Measurements from ENCODE around the gene CREBZF.

GRCh38 chr11:85672105-85672902, 7.4 kb upstream of the CREBZF start:
- no peak for TF ChIP-seq CTCF (IDR thresholded peaks at IDR 0.05; ENCODE audit: low read depth, low read length)
- TF ChIP-seq POLR2A (IDR thresholded peaks at IDR 0.05; ENCODE audit: extremely low read depth, insufficient read length) = no peak
- no peak for TF ChIP-seq MAX (IDR thresholded peaks at IDR 0.05; ENCODE audit: low read depth, low read length)
- TF ChIP-seq MYC (IDR thresholded peaks at IDR 0.05; ENCODE audit: low read depth, low read length) = no peak

Data from NB4 (cell line).